OCI-LY1 (cell line): ENCODE results near the gene ACY1.

ENCODE experiments used
- H2AFZ ChIP-seq: fragments of 200-600 bp; sonication (generic), shearing (Covaris generic); 2 replicates; pipeline ENCODE4 v1.6.0; 2014; ENCODE audit warnings: antibody characterized with exemption, mild to moderate bottlenecking, low read length
- H3F3A ChIP-seq: fragments of 200-600 bp; sonication (generic), shearing (Covaris generic); 2 replicates; pipeline ENCODE4 v1.6.0; 2014; ENCODE audit warnings: mild to moderate bottlenecking, antibody characterized with exemption, low read length, moderate library complexity; ENCODE audit not compliant: insufficient read depth
- H3K27ac ChIP-seq: fragments of 200-600 bp; sonication (generic); 2 replicates; pipeline ENCODE4 v1.5.1; 2014; ENCODE audit warnings: low read length, mixed run types, mild to moderate bottlenecking, low read depth; ENCODE audit not compliant: poor library complexity, severe bottlenecking
- H3K27me3 ChIP-seq: fragments of 200-600 bp; sonication (generic); 2 replicates; pipeline ENCODE4 v1.6.0; 2014; ENCODE audit warnings: antibody characterized with exemption, mild to moderate bottlenecking, low read length, moderate library complexity; ENCODE audit not compliant: insufficient read depth
- H3K36me3 ChIP-seq: fragments of 200-600 bp; sonication (generic); 2 replicates; pipeline ENCODE4 v1.6.1; 2014; ENCODE audit warnings: mild to moderate bottlenecking, antibody characterized with exemption, low read length, moderate library complexity, mixed read lengths; ENCODE audit not compliant: insufficient read depth
- H3K4me1 ChIP-seq: fragments of 200-600 bp; sonication (generic); 2 replicates; pipeline ENCODE4 v1.5.1; 2014; ENCODE audit warnings: mild to moderate bottlenecking, low read length, moderate library complexity; ENCODE audit not compliant: insufficient read depth, severe bottlenecking
- H3K4me2 ChIP-seq: fragments of 200-600 bp; sonication (generic), shearing (Covaris generic); 2 replicates; pipeline ENCODE4 v1.6.1; 2014; ENCODE audit warnings: low read length
- H3K4me3 ChIP-seq: fragments of 200-600 bp; sonication (generic); 2 replicates; pipeline ENCODE4 v1.5.1; 2014; ENCODE audit warnings: low read length, low read depth, mild to moderate bottlenecking, mixed read lengths; ENCODE audit not compliant: poor library complexity, severe bottlenecking
- H3K79me2 ChIP-seq: fragments of 200-600 bp; shearing (Covaris generic); 2 replicates; pipeline ENCODE4 v1.6.1; 2016; ENCODE audit warnings: mixed run types, low read length, mixed read lengths; ENCODE audit not compliant: insufficient read depth
- H3K9ac ChIP-seq: fragments of 200-600 bp; sonication (generic), shearing (Covaris generic); 2 replicates; pipeline ENCODE4 v1.6.1; 2014; ENCODE audit warnings: mild to moderate bottlenecking, low read length, mixed read lengths
- H3K9me2 ChIP-seq: fragments of 200-600 bp; sonication (generic), shearing (Covaris generic); 2 replicates; pipeline ENCODE4 v1.6.1; 2014; ENCODE audit warnings: low read depth, mild to moderate bottlenecking, low read length, mixed read lengths
- H3K9me3 ChIP-seq: fragments of 200-600 bp; shearing (Covaris generic); 2 replicates; pipeline ENCODE4 v1.6.1; 2014; ENCODE audit warnings: low read length, mixed read lengths
- H4K20me1 ChIP-seq: fragments of 200-600 bp; sonication (generic), shearing (Covaris generic); 2 replicates; pipeline ENCODE4 v1.6.0; 2016; ENCODE audit warnings: mild to moderate bottlenecking, low read length; ENCODE audit not compliant: insufficient read depth
- CTCF ChIP-seq: fragments of 200-600 bp; sonication (generic), shearing (Covaris generic); IDR thresholded peaks from 2 replicates; pipeline ENCODE4 v1.5.1; 2017; ENCODE audit warnings: mild to moderate bottlenecking, antibody characterized with exemption, low read length, moderate library complexity, mixed read lengths
- EZH2 ChIP-seq: fragments of 200-600 bp; sonication (generic), shearing (Covaris generic); IDR thresholded peaks from 2 replicates; pipeline ENCODE4 v1.8.0; 2017; ENCODE audit warnings: borderline replicate concordance, mixed run types, mild to moderate bottlenecking, antibody characterized with exemption, low read length, moderate library complexity, mixed read lengths

The ACY1 gene

GRCh38 chr3:51998774-51999173 is 15.4 kb downstream of the ACY1 start:
- Histone ChIP-seq H2AFZ (no peak overlapping the region), H3K4me2 (no peak overlapping the region), H3K9ac (no peak overlapping the region), H3F3A (0 out of 2 replicates have a peak, but pooled peaks cover 5% of the 10 kb centered on the region), H3K9me3 (no peaks in the 10 kb centered on the region), H3K9me2 (no peaks in the 10 kb centered on the region), H3K27ac (no peak overlapping the region), H3K79me2 (peaks cover 16% of the 10 kb centered on the region), H3K4me3 (no peak overlapping the region), H4K20me1 (no peaks in the 10 kb centered on the region), H3K36me3 (peaks cover 18% of the 10 kb centered on the region), H3K4me1 (peaks cover 13% of the 10 kb centered on the region), H3K27me3 (0 out of 2 replicates have a peak, but pooled peaks cover 7% of the 10 kb centered on the region)
- TF ChIP-seq CTCF (no peak), EZH2 (no peak)

- no peak for TF ChIP-seq EZH2
- no peak for TF ChIP-seq CTCF
- no peak overlapping the region for H3K4me3 ChIP-seq
- H3F3A ChIP-seq = no peaks in the 10 kb centered on the region
- peaks cover 2% of the 10 kb centered on the region for H3K4me1 ChIP-seq
- no peaks in the 10 kb centered on the region for H3K9me3 ChIP-seq
- H2AFZ ChIP-seq = no peak overlapping the region
- H4K20me1 ChIP-seq = no peaks in the 10 kb centered on the region
- no peak overlapping the region for H3K9ac ChIP-seq
- no peak overlapping the region for H3K27ac ChIP-seq
- H3K79me2 ChIP-seq = peaks cover 8% of the 10 kb centered on the region
- H3K27me3 ChIP-seq = 0 out of 2 replicates have a peak, but pooled peaks cover 7% of the 10 kb centered on the region
- H3K9me2 ChIP-seq = no peaks in the 10 kb centered on the region
- H3K36me3 ChIP-seq = peaks cover 7% of the 10 kb centered on the region
- no peak overlapping the region for H3K4me2 ChIP-seq
These were observed 16.5 kb downstream of the ACY1 start for GRCh38 chr3:51999846-52000245.

GRCh38 chr3:52001443-52001974 is 18.2 kb downstream of the ACY1 start:
- Histone ChIP-seq H4K20me1 (no peaks in the 10 kb centered on the region), H3K27me3 (0 out of 2 replicates have a peak, but pooled peaks cover 7% of the 10 kb centered on the region), H3K9me2 (no peaks in the 10 kb centered on the region), H3K4me1 (no peaks in the 10 kb centered on the region), H3K4me2 (no peak overlapping the region), H3K4me3 (no peak overlapping the region), H3F3A (no peaks in the 10 kb centered on the region), H3K9me3 (no peaks in the 10 kb centered on the region), H3K79me2 (no peaks in the 10 kb centered on the region), H3K27ac (no peak overlapping the region), H2AFZ (no peak overlapping the region), H3K36me3 (no peaks in the 10 kb centered on the region), H3K9ac (no peak overlapping the region)
- TF ChIP-seq CTCF (peak; percentile 98), EZH2 (no peak)
